CD4-positive, alpha-beta T cell treated with Interferon gamma for 1 hour (primary cell): Measurements from ENCODE around the gene AKAP12.
A peak's percentile ranks its signal among the peaks of the same experiment; 100 is the strongest.

Experiments
- DNase-seq: peaks from one replicate; pipeline ENCODE4 v3.0.0-alpha.2; 2020

Gene AKAP12

DNA sequence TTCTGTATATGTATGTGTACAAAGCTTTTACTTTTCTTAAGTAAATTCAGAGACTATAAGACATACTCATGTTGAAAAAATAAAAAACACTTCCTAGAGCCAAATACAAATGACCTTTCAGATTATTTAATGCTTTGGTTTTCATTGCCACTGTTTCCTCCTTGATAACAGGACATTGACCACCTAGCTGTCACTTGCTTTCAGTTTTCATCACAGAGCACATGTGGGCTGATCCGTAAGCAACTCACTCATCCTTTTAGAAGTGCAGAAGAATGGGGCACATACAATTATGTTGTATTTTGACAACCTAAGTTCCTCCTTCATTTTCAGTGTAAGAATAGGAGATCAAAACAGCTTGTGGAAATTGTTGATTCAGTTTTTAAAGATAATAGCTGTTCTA lies 145.4 kb downstream of the AKAP12 start:
- DNase-seq, result no peak

DNA sequence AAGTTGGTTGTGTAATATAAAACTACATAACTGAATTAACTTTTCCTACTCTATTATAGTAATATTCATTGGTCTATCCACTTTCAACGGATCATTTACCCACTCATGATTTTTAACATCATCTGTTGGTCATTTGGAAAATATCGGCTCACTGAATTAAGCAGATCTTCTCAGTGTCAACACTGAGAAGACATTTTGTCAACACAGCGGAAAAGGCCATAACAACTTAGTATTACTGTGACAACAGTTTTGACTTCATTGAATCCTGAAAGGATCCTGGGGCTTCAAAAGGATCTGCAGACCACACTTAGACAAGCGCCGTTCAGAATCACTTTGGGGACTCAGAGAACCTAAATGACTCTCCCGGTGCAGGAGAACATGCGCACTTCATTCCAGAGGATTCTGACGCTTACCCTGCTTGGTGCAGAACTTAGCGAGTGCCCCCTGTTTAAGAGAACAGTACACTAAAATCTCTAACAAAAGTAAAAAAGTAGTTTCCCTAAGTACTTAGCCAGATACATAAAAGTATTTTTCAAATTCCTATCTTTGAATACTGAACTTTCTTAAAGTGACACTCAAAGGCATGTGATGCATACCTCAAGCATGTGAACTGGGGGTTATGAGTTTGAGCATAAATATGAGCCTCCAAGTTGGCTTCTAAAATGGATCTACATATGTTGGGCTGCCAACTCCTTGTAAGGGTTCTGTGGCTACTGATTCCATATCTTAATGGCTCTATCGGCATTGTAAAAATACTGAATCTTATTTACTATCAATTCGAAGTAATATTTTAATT lies 147.6 kb downstream of the AKAP12 start:
- no peak for DNase-seq

DNA sequence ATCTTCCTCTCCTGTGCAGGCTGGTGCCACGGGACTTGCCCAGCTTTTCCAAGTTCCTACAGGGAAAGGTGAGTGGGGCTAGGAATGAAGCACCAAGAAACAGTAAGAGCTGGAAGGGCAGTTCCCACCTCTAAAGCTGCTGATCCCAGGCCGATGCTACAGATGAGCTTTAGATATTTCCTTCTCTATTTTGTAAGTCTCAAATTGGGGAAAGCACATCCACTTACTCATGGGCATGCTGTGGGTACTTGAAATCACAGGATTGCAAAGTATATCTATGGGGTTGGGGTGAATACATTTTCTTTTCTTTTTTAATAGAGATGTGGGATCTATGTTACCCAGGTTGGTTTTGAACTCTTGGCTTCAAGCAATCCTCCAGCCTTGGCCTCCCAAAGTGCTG lies 148.5 kb downstream of the AKAP12 start:
- DNase-seq, result no peak

DNA sequence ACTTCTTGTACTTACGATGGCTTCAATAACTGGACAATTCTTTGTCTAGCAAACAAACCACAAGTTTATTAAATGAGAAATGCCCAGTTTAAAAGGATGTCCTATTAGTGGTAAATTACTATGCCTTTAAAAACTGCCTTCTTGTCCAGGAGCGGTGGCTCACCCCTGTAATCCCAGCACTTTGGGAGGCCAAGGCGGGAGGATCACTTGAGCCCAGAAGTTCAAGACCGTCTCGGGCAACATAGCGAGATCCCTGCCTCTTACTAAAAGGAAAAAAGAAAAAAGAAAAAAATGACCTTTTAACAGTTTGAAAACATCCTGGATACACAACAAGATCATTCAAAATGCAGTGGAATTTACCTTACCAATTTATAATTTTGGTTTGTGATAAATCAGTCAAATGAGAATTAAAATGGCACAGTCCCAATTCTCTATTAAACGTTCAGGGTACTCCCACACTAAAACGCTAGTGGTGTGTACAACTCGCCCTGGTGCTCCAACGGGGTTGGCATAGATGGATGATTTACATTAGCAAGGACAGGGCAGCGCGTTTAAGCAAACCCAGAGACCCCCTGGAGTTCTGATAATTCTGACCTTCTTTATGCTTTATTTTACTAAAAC lies 149.3 kb downstream of the AKAP12 start:
- no peak for DNase-seq

DNA sequence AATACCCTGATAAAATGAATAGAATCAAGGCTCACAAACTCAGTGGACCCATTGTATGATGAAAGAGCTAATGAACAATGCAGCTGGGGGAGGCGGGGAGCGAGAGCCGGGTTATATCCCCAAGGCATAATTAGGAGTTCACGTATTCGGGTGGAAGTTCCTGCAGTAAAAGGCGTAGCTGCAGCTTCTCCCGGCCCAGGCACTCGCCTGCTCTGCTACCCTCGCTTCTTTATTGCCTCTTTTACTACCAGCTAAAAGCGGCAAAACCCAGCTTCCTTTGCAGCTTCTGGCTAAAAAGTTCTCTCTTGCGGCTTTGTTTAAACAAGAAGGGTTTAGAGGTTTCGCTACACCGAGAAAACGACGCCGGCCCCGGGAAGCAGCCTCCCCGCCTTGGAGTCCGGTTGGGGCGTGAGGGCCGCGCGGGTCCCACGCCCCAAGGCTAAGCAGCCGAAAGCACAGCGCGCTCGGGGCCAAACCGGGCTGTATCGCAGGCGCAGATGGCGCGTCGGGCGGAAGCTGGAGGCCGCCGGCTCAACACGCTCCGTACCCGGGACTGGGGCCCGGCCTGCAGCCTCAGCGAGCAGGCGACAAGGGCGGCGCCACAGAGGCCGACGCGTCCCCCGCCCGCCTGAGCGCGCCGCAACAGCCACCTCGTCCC lies 150.0 kb downstream of the AKAP12 start:
- DNase-seq, result no peak

DNA sequence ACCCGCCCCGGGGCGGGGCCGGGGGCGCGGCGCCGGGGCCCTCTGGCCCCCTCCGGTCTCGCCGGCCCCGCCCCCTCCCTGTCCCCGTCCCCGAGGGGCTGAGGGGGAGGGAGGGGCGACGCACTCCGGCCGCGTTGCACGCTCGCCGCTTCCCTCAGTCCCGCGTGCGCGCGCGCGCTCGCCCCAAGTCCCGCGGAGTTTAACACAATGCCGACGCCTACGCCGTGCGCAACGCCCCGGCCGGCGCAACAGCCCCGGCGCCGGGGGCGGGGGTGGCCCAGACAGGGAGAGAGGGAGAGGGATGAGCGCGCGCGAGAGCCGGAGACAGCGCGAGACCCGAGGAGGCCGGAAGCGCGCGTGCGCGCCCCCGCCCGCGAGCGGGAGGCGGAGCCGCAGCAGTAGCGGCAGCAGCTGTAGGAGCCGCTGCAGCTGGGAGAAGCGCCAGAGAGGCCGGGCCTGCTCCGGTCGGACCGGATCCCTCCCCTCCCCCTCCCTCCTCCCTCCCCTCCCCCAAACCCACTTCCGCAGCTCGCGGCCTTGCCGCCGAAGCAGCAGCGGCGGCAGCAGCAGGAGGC lies 150.6 kb downstream of the AKAP12 start:
- DNase-seq, result peak; percentile 99

DNA sequence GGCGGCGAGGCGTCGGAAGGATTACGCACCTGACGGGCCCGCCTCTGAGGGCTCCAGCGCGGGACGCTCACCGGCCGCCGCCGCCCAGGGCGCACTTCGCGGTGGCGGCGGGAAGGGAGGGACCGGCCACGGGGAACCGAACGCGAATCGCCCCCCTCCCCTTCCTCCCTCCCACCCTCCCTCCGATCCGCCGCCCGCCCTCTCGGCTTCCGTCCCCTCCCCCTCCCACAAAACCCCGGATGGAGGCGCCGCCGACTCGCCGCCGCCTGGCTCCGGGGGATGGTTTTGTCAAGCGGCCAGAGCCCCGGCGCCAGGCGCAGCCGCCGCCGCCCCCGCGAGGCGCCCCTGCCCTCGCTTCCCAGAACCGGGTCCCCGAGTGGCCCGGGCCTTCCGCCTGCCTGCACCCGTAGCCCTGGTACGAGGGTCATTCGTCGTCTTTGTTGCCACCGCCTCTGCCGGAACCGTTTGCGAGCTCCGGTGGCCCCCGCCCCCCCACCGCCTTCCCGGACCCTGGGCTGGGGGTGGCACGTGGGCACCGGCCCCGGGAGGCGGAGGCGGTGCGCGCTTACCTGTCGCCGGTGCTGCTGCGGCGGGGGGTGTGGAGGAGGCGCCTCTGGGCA lies 151.2 kb downstream of the AKAP12 start:
- no peak for DNase-seq

DNA sequence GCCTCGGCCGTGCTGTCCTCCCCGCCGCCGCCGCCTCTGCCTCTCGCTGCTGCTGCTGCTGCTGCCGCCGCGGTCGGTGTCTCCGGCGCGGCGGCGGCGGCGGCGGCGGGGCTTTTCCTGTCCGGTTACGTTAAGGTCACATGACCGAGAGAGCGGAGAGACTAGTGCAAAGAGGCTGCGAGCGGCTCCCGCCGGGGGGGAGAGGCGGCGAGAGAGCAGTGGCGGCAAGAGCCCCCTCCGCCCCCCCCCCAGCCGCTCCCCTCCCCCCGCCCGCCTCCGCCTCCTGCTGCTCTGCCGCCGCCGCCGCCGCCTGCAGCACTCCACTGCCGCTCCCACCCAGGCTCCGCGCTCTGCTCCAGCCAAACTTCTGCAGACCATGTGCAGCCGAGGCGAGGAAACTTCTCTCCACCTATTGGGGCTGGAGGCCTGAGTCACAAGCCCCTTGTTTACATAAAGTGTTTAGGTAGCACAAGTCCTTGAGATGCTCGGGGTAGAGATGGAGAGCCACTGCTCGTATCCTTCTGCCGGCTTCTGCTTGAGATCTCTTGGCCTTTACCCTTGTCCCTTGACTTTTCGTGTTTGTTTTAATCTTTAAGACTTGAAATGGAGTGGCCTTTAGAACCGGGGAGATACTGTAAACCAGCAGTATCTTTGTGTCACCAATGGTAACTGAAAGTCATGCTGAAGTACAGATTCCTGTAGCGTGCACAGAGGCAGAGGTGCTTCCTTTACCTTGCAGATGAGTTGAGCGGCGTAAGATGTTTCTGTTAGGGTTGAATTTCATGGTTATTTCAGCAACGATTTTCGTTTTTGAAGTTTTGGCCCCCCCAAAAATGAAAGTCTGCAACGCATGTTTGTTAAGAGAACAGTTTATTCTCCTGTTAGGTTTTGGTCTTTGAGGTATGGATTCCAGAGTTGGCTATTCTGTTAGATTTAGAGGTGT lies 152.0 kb downstream of the AKAP12 start, which contains the start of gene ZBTB2:
Gene ZBTB2 (minus strand): TSS at position 89 of the 943 bp plus-strand sequence. CDS start 17,922 bp downstream, outside the sequence.
- peak; percentile 81 for DNase-seq

DNA sequence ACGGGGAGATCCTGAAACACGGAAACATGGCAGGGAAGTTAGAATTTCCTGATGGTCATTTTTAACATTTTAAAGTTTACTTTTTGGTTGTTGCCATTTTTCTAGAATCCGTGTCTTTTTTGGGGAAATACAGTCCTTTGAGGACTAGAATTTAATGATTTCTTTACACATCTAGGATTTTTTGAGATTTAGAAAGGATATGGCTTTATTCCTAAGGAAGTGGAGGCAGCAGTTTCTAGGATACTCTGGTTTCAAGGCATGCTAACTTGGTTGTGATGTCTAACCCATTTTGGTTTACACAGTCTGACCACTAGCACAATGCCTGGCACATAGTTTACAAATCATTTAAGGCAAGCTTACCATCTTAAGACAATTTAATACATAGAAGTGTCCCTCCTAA lies 152.7 kb downstream of the AKAP12 start:
- DNase-seq, result no peak

DNA sequence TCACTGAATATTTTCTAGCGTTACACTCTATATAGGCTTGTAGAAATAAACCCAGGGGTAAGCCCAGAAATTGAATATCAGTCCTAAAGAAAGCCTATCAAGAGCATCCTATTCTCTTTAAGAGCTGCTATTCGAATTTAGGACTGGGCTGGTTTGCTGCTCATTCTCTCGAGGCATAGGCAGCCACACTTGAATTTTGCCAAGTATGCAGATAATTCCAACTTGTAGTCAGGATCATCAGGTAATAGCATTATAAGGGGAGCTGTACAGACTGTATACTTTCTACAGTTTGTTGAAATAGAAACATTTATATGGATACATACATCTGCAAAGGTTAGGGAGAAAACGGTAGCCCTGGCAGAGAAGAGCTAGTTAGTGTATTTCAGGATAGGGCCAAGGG lies 153.6 kb downstream of the AKAP12 start:
- DNase-seq, result no peak

DNA sequence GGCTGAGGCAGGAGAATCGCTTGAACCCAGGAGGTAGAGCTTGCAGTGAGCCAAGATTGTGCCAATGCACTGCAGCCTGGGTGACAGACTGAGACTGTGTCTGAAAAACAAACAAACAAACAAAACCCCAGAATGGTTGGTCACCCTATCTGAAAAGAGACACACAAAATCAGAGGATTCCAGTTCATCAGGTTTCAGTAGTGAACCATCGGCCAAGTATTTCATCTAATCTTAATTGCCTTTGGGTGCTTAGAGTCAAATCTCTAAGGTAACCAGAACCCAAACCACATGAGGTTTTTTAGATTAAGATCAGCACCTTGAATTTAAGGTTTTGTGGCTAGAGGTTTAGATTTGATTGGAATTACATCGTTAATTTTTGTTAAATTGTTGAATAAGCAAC lies 159.9 kb downstream of the AKAP12 start:
- DNase-seq, result no peak

DNA sequence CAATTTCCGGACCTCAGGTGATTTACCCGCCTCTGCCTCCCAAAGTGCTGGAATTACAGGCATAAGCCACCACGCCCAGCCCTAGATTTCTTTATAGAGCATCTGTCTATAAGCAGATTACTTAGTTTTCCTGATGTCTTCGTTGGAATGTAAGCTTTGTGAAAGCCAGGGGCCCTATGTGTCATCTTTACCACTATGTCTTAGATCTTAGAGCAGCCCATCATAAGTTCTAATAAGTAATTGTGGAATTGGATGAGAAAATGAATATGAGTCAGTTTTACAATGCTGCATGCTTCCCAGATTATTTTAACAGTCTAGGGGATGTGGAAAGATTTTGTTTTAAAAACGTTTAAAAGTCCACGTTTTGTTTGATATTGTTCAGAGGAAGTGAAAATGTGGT lies 160.7 kb downstream of the AKAP12 start:
- no peak for DNase-seq

DNA sequence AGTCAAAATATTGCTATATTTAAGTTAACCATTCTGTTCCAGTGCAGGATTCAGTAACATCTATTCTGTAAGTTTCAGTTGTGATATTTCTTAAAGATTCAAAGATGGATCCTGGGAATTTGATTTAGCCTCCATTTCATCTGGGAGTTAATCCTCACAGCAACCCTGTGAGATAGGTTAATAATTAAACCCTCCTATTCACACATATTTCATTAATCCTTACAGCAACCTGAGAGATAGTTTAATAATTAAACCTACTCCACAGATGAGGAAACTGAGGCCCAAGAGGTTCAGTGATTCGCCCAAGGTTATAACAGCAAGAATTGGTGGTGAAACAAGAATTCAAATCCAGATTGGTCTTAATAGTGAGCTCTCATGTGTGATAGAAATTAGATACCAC lies 162.5 kb downstream of the AKAP12 start:
- DNase-seq, result no peak

DNA sequence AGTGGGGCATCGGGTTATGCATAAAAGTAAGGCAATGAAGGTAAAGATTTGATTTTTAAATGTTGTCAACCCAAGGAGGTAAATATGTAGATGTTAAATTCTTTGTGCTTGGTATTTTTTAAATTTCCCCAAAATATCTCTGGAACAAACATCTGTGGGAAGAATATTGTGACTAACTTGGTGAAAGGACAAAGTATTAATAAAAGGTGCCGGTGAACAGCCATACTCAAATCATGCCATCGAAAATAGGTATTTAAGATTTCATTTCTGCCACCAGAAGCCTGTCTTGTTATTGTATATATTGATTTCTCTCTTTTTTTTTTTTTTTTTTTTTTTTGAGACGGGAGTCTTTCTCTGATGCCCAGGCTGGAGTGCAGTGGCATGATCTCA lies 164.1 kb downstream of the AKAP12 start:
- DNase-seq, result no peak
